NB4 (cell line): ENCODE measurements around the gene TET2.

Source experiments
- CTCF ChIP-seq: IDR thresholded peaks from one replicate; pipeline ENCODE4 v1.5.1; 2012; ENCODE audit warnings: low read depth, low read length
- MAX ChIP-seq: IDR thresholded peaks from 2 replicates; pipeline ENCODE4 v1.6.1; 2011; ENCODE audit warnings: low read depth, low read length
- MYC ChIP-seq: IDR thresholded peaks from 2 replicates; pipeline ENCODE4 v1.6.1; 2011; ENCODE audit warnings: low read depth, low read length
- POLR2A ChIP-seq: IDR thresholded peaks from 2 replicates; pipeline ENCODE4 v1.6.1; 2011; ENCODE audit warnings: mild to moderate bottlenecking; ENCODE audit not compliant: insufficient read length; ENCODE audit errors: extremely low read depth

DNA sequence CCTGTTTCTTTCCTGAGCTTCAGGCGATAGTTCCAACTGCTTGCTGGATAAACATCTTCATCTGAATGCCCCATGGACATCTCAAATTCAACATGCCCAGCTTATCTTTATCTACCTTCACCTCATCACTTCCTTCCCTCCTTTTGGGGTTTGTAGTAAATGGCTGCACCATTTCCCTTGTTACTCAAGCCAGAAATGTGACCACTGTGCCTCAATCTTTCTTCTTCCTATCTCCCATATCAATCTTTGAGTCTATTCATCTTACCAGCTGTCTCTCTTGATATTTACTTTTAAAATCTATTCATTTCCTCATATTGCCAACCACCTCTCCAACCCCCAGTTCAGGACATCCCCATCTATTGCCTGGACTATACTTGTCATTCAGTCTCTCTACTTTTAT lies 171.8 kb downstream of the TET2 start:
- TF ChIP-seq CTCF (no peak), MAX (no peak), POLR2A (no peak), MYC (no peak)
